ENCODE measurements around the gene AKNAD1.
A peak's percentile ranks its signal among the peaks of the same experiment; 100 is the strongest.

AKNAD1 gene, protein sequence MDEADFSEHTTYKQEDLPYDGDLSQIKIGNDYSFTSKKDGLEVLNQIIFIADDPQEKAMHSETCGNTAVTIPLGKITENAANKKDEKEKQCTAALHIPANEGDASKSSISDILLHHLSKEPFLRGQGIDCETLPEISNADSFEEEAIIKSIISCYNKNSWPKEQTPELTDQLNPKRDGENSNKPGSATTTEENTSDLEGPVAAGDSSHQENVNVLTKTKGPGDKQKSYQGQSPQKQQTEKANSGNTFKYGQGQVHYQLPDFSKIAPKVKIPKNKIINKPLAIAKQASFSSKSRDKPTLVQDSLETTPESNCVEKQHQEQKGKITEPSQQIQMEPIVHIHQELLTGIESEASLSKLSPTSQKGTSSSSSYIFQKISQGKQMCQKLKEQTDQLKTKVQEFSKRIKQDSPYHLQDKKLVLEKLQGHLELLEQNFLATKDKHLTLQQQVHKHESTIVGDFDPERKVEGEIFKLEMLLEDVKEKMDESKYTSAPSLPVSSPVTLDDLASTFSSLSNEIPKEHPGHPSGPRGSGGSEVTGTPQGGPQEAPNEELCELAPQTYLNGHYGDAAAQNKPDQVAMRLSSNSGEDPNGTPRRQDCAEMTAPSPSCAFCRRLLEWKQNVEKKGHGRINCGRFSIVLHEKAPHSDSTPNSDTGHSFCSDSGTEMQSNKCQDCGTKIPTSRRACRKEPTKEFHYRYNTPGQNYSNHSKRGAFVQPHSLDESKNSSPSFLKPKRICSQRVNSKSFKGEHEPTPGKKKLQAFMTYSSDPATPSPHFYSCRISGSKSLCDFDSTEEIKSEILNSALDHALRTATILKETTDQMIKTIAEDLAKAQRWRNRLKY

GRCh38 chr1:108856994-108857393, at the start of gene AKNAD1:
Gene AKNAD1 (minus strand): TSS chr1:108857094. CDS start chr1:108852664, 4,430 bp downstream.
- TF ChIP-seq CTCF (IDR thresholded peaks at IDR 0.05): no peak
- no peak for DNase-seq (ENCODE audit: low spot score)
- no peak within 1 kb of the TSS for H3K27ac ChIP-seq
- H3K4me3 ChIP-seq: no peak within 1 kb of the TSS

DNA sequence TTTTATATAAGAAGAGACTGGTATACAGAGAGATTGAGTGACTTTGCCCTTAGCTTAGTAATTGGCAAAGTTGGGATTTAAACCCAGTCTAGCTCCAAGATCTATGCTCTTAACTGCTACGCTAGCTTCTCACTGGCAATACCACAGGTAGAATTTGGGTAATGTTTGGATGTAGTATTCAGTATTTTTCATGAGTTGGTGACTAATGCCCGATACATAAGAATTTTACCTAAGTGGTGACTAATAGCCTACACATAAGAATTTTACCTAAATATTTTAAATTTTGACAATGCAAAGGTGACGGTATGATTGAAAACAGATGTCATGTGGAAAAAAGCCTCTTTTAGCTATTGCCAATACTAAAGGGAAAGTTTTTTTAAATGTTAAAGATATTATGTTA, 44.2 kb upstream of the AKNAD1 start:
- TF ChIP-seq CTCF (IDR thresholded peaks at IDR 0.05): no peak
- Histone ChIP-seq H3K27ac (no peak overlapping the region), H3K4me3 (no peak overlapping the region)
- DNase-seq (ENCODE audit: low spot score): no peak

DNA sequence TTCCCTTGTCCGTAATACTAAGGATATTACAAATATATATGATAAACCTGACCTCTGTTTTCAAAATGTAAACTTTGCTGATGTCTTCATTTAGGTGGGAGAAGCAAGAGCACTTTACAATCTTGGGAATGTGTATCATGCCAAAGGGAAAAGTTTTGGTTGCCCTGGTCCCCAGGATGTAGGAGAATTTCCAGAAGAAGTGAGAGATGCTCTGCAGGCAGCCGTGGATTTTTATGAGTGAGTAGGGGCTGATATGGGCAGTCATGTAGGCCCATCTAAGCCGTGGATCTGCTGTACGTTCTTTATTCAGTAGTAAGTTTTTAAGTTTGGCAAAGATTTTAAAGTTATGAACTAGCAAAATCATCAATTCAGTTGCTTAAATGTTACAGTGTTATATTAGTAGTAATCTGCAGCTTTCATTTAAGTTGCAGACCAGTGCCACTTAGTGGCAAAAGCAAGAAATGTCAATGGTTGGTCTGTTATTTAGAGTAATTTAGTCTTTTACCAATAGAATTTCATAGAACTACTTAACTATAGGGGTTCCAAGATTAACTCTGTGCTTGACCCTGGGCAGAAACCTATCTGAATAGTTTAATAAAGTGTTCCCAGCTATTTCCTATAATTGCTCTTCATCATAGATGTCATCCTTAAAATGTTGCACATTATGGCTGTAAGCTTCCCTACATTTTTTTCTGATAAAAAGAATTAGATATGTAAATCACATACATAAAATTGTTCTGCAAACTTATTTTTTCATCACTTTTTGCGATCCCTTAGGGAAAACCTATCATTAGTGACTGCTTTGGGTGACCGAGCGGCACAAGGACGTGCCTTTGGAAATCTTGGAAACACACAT, 41.2 kb upstream of the AKNAD1 start:
- no peak for DNase-seq (ENCODE audit: low spot score)
- H3K27ac ChIP-seq: no peak overlapping the region
- H3K4me3 ChIP-seq: no peak overlapping the region
- peak; percentile 60 for TF ChIP-seq CTCF (IDR thresholded peaks at IDR 0.05)

DNA sequence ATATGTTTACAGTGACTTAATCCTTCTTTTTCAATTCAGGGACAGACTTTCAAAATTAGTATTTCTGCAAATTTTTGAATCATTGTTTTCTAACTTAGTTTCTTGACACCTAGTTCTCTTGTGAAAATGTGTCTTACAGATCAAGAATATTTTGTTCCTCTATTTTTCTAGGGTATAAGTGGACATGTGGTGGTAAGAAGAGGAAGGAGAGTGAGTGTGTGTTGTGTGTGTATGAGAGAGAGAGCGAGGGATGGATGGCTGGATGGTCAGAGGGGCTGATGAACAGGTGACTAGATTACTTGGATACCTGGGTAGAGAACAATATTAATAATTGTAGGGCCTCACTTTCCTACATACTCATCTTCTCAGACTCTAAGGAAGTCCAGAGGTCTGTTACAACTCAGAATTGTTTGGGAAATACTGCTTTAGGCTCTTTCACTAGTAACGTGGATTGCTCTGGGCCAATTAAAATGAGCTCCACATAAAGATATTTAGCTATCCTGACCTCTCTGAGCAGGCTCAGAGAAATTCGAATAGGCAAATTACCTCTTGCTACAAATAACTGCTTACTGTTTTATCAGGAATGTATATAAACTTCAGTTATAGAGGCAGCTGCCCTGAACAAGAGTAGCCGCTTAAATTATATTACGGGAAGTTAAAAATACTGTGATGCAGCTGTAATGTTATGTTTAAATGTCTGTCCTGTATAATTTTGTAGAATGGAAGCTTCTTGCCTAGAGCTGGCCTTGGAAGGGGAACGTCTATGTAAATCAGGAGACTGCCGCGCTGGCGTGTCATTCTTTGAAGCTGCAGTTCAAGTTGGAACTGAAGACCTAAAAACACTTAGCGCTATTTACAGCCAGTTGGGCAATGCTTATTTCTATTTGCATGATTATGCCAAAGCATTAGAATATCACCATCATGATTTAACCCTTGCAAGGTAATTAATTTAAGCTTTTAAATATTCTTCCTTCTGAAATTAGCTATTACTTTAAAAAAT, 39.6 kb upstream of the AKNAD1 start:
- TF ChIP-seq CTCF (IDR thresholded peaks at IDR 0.05): no peak
- DNase-seq (ENCODE audit: low spot score): no peak
- Histone ChIP-seq H3K27ac (no peak overlapping the region), H3K4me3 (no peak overlapping the region)

DNA sequence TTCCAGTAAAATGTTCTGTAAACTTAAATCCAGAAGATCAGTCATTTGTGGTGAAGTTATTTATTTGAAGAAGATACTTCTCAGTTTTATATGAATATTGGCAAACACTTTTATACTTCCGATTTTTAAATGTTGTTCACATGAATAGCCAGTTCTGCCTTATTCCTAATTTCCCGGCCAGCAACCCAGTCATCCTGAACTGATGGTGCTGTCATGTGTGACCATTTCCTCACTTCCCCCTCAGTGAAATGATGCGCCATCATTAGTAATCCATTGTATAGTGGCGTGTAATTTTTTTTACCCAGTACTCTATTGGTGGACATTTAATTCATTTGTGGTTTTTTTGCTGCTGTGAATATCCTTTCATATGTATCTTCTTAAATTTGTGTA, 36.2 kb upstream of the AKNAD1 start:
- TF ChIP-seq CTCF (IDR thresholded peaks at IDR 0.05): no peak
- no peak for DNase-seq (ENCODE audit: low spot score)
- Histone ChIP-seq H3K27ac (no peak overlapping the region), H3K4me3 (no peak overlapping the region)

All from coronary artery (tissue), 2 donors.